ENCODE data around the gene ZMAT3.
"Not testable (repeated sequence)": the region's sequence is repeated elsewhere in the genome, so short reads cannot be mapped to it uniquely, and the experiment has no call there.

Gene ZMAT3, protein sequence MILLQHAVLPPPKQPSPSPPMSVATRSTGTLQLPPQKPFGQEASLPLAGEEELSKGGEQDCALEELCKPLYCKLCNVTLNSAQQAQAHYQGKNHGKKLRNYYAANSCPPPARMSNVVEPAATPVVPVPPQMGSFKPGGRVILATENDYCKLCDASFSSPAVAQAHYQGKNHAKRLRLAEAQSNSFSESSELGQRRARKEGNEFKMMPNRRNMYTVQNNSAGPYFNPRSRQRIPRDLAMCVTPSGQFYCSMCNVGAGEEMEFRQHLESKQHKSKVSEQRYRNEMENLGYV

GRCh38 chr3:179071323-179072099 is at the start of gene ZMAT3:
ZMAT3 (minus strand) TSS chr3:179071809; CDS start chr3:179067752, 4,057 bp downstream.
- DNase-seq (ENCODE audit: low read depth in 2 of 2): peak; percentile 75 to 77

- no peak for DNase-seq (ENCODE audit: low read depth in 2 of 2)
These were observed 45.2 kb upstream of the ZMAT3 start for GRCh38 chr3:179116816-179117215.

- DNase-seq (ENCODE audit: low read depth in 2 of 2): not testable (repeated sequence)
These were observed 43.8 kb upstream of the ZMAT3 start for GRCh38 chr3:179115444-179115843.

GRCh38 chr3:179113903-179114302 is 42.3 kb upstream of the ZMAT3 start:
- no peak for DNase-seq (ENCODE audit: low read depth in 2 of 2)

GRCh38 chr3:179108086-179108485 is 36.5 kb upstream of the ZMAT3 start:
- DNase-seq (ENCODE audit: low read depth in 2 of 2): no peak

- DNase-seq (ENCODE audit: low read depth in 2 of 2): no peak
These were observed 36.0 kb upstream of the ZMAT3 start for GRCh38 chr3:179107617-179108016.

DNA sequence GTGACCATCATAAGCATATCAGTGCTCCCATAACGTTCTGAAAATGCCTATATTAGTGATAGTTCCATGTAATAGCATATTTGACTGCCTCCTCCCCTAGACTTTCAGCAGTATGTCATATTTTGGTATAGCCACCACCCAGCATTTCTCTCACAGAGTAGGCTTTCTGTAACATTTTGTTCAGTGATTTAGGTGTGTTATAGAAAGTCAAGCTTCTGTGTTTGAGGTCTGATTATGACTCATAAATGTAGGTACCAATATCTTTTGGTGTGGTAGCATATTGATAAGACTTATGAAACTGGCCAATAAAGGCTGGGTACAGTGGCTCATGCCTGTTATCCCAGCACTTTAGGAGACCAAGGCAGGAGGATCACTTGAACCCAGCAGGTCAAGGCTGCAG is 34.3 kb upstream of the ZMAT3 start:
- no peak for DNase-seq (ENCODE audit: low read depth in 2 of 2)

DNA sequence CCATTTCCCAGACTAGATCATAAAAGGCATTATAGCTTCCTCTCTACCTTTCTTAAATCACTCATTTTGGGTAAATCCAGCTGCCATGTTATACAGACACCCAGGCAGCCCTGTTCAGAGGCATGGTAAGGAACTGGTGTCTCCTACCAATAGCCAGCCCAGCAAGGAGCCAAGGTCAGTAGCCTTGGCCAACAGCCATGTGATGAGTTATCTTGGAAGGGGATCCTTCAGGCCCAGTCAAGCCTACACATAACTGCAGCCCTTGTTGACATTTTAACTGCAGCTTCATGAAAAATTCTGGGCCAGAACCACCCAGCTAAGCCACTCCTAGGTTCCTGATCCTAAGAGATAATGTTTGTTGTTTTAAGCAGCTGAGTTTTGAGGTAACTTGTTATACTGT is 29.0 kb upstream of the ZMAT3 start:
- no peak for DNase-seq (ENCODE audit: low read depth in 2 of 2)

GRCh38 chr3:179098388-179099077 is 26.9 kb upstream of the ZMAT3 start:
- DNase-seq (ENCODE audit: low read depth in 2 of 2): no peak

DNA sequence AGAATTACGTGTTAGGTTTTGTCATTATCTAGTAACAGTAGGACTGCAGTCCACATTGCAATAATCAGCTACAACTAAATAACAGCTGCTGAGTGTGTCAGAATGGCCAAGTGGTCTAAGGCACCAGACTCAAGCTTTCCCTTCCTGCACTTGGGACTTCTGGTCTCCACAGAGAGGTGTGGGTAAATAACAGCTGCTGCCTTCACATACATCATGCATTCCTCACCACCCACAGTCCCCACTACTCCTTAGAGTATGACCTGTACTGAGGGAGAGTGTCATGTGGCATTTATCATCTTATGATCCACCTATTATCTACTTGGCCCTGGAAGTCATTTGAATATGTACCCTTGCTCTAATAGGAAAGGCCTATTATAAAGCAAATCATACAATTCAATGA is 22.2 kb upstream of the ZMAT3 start:
- DNase-seq (ENCODE audit: low read depth in 2 of 2): no peak

DNA sequence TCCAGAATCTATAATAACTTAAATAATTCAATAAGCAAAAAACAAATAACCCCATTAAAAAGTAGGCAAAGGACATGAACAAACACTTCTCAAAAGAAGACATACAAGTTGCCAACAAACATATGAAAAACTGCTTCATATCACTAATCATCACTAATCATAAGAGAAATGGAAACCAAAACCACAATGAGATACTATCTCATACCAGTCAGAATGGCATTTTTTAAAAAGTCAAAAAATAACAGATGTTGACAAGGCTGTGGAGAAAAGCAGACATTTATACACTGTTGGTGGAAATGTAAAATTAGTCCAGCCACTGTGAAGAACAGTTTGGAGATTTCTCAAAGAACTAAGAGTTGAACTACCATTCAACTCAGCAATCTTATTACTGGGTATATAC is 19.5 kb upstream of the ZMAT3 start:
- no peak for DNase-seq (ENCODE audit: low read depth in 2 of 2)

GRCh38 chr3:179088306-179088705 is 16.7 kb upstream of the ZMAT3 start:
- DNase-seq (ENCODE audit: low read depth in 2 of 2): no peak

DNA sequence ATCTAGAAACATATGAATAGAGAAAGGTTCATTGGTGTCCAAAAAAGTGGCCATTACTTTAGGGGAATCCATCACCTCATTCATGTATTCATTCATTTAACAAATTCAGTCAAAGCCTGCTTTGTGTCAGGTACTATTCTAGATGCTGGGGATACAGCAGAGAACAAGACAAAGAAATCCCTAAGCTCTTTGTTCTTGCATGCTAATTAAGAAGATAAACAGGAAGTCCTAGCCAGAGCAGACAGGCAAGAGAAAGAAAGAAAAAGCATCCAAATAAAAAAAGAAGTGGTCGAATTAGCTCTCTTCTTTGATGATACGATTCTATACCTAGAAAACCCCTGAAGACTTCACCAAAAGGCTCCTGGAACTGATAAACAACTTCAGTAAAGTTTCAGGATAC is 12.4 kb upstream of the ZMAT3 start:
- DNase-seq (ENCODE audit: low read depth in 2 of 2): no peak

DNA sequence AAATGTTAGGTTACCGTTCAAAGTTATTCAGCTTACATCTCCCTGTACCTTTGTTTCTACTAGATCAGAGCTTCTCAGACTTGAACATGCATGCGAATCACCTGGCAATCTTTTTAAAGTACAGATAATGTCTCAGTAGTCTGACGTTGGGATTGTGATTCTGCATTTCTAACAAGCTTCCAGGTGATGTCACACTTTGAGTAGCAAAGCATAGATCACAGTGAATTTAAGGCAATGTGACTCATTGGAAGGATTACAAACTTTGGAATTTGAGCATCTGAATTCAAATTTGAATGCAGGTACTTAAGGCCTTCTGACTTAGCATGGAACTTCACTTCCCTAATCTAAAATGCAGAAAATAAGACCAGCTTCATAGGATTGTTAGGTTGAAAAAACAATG is 10.8 kb upstream of the ZMAT3 start:
- DNase-seq (ENCODE audit: low read depth in 2 of 2): no peak

- no peak for DNase-seq (ENCODE audit: low read depth in 2 of 2)
These were observed 10.3 kb upstream of the ZMAT3 start for GRCh38 chr3:179081885-179082284.

GRCh38 chr3:179079537-179079936 is 7.9 kb upstream of the ZMAT3 start:
- DNase-seq (ENCODE audit: low read depth in 2 of 2): no peak

- DNase-seq (ENCODE audit: low read depth in 2 of 2): no peak
These were observed 4.8 kb upstream of the ZMAT3 start for GRCh38 chr3:179076243-179077027.

- DNase-seq (ENCODE audit: low read depth in 2 of 2): no peak
These were observed 3.0 kb upstream of the ZMAT3 start for GRCh38 chr3:179074656-179075055.

DNA sequence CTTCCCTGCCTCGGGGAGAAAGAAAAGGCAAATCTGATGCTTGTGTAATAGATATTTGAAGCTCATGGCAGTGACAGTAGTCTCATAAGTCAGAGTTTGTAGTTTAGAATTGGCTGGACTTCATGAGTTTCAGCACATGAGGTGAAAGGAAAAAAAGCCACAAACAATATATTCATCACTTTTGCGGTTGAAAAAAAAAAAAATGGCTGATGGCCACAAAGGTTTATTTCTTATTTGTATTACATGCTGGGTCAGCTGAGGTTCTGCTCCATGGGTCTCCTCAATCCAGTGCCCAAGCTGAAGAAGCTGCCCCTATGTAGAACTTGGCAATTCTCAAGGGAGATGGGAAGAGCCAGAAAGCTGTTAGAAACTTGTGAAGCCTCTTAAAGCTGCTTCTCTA is 2.2 kb upstream of the ZMAT3 start:
- DNase-seq (ENCODE audit: low read depth in 2 of 2): no peak

DNA sequence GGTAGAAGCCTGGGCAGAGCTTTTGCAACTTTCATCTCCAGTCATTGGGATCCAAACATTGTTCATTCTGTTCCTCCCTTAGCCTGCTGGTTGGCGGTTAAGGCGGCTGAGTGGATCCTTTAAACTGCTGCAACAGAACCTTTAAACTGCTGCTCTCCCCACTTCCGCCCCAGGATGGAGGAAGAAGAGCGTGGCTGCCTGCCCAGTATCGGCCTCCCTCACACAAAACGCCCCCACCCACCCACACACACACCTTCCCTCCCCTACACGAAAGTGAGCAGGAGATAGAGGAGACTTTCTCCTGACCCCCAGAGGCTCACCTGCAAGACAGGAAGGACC is 460 bp upstream of the ZMAT3 start:
- DNase-seq (ENCODE audit: low read depth in 2 of 2): peak; percentile 14

DNA sequence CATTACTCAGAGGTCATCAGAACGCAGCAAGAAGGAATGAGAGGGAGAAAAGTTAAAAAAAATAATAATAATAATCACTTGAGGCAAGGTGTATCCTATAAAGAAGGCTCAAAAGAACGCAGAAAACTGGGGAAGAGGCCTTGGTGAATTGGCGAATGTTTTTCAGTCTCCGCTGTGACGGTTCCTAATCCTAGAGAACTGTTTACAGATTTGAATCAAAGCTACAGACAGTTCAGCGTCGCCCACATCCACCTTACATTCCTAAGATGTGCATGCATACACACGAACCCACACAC is 634 bp downstream of the ZMAT3 start:
- no peak for DNase-seq (ENCODE audit: low read depth in 2 of 2)

DNA sequence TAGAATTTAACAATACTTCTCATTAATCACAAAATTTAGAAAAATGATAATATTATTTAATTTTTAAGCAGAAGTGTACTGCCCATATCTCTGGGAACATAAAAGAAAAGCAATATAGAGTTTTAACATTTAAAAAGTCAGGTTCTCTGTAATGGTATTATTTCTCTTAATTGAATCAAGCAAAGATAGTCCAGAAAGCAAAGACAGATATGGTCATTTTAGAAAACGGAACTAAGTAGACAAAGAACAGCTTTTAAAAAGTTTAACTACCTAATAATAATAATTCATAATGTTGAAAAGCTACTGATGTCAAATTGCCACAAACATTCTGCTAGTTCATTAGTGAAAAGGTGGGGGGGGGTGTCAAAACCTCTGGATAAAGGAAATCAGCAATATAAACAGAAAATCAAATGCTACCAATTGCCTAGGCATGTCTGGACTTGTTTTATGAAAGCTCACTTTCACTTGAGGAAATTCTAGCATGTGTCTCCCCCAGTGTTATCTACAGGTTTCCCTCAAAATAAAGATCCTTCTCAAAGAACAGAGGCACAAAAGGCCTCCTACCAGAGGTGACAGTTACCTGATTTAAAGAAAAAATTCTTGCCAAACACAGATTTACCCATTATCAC is 1.7 kb downstream of the ZMAT3 start:
- DNase-seq (ENCODE audit: low read depth in 2 of 2): no peak

Measured in stimulated activated CD8-positive, alpha-beta memory T cell treated with anti-CD3 and anti-CD28 coated beads, Interleukin-15, amount 100 ng/mL, for 48 hours (primary cell).